Measurements from ENCODE around the gene TMEM215. TPM values are rescaled to one million over a fixed set of nuclear protein-coding genes. Genes with fewer than 3 reads are reported as not detected.
"Not testable (repeated sequence)": the region's sequence is repeated elsewhere in the genome, so short reads cannot be mapped to it uniquely, and the experiment has no call there.

Gene TMEM215, protein sequence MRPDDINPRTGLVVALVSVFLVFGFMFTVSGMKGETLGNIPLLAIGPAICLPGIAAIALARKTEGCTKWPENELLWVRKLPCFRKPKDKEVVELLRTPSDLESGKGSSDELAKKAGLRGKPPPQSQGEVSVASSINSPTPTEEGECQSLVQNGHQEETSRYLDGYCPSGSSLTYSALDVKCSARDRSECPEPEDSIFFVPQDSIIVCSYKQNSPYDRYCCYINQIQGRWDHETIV
- total RNA-seq (2014; rRNA removed; shearing (Covaris generic)) = not detected in 2 replicates

DNA sequence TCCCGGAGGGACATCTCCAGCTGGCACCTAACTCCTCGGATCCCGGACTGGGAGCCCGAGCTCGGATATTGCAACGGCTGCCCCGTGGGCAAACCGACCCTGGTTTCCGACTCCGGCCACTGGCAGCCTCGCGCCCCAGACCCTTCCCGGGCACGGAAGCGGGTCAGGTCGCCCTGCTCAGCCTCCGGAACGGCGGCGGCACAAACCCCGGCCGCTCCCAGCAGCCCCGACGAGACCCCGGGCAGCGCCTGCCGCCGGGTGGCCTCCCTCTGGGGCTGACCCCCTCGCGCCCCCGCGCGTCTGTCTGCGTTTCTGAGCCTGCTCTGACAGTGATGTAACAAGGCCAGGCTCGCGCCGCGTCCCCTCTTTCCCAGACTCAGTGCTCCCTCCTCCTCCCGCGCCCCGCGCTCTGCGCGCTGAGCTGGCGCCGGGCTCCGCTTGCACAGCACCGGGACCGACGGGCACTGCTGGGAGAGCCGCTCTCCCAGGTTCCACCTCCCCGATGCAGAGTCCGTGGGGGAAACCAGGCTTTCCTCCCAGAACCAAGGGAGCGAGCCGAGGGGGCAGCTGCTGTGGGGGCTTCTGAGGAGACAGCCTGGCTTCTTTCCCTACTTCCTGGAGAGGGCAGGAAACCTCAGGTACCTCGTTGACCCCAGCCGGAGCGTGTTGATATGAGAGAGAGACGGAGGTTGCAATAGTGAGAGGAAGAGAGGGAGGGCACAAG is at the start of gene TMEM215:
TMEM215 (plus strand) TSS at position 373 of the 724 bp plus-strand sequence. CDS start 644 bp downstream, outside the sequence.
- no peak for DNase-seq (ENCODE audit: low read depth)

GRCh38 chr9:32735476-32735875 is 47.9 kb upstream of the TMEM215 start:
- no peak for DNase-seq (ENCODE audit: low read depth)

DNA sequence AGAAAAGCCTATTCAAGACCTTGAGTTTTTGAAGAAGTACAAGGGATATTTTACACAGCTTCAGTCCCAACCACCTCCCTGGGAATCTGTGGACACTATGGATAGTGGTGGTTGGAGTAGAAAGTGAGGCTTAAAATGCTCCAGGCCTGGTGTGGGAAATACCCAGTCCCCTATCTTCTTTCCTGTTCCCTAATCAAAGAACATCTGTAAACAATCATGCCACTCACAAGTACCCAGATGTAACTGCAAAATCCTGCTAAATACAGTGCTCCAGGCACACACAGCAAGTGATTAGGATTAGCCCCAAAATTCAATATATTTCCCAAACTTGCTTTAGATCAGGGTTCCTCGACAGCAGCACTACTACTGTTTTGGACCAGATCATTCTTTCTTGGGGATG is 46.0 kb upstream of the TMEM215 start:
- DNase-seq (ENCODE audit: low read depth) = no peak

DNA sequence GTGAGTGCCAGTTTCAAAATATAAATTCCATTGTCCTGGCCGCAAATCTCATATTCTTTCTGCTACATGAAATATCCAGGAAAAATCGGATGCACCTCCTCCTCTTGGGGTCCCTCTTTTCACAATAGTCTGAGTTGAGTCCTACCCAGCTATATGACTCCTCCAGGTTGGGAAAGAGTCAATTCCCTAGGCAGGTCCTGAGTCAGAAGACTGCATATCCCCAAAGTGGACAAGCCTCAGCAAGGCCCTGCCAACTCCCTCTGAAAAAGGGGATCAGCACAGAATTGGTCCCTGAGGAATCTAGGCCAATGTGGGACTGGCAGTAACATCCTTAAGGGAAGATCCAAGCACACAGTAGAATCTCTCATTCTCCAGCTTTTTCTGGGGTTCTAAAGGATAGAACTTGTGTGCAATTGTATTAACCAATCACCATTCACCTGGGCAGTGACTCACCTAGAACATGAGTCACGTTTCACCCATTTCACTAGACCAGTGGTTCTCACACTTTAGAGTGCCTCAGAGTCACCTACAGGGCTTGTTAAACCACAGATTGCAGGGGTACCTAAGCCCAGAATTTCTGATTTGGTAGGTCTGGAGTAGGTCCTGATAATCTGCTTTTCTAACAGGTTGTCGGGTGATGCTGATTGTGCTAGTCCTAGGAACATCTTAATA is 44.7 kb upstream of the TMEM215 start:
- DNase-seq (ENCODE audit: low read depth) = no peak

DNA sequence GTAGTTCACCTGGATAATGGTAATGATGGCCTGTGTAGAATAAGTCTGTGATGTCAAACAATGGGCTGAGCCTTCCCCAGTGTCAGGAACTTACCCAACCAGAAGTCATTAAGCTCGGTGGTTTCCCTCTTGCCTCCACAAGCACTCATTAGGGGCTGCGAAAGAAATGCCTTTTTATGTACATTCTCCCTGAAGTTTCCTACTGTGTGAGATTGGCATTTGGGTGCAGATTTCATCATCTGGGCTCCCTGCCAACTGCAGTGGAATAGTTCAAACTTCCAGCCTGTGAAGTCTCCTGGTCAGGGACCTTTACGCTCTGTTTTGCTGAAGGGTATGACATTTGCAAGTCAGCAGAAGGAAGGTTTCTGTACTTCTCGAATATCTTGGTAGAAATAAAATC is 41.6 kb upstream of the TMEM215 start:
- peak; percentile 9 for DNase-seq (ENCODE audit: low read depth)

GRCh38 chr9:32742296-32742695 is 41.0 kb upstream of the TMEM215 start:
- no peak for DNase-seq (ENCODE audit: low read depth)

- DNase-seq (ENCODE audit: low read depth) = no peak
Observed at GRCh38 chr9:32748013-32748412, 35.3 kb upstream of the TMEM215 start.

DNA sequence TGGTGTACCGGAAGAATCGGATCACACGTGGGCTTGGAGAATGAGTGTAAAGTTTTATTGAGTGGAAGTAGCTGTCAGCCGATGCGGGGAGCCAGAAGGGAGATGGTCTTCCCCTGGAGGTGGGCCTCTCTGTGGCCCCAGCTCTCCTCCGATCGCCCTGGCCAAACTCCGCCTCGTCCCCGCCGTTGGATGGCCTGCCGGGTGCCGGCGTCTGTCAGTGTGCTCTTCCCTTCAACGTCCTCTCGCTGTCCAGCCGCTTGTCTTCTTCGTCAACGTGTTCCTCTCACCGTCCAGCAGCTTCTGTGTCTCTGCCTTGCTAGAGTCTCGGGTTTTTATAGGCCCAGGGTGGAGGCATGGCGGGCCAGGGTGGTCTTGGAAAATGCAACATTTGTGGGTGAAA is 27.6 kb upstream of the TMEM215 start:
- DNase-seq (ENCODE audit: low read depth) = no peak

DNA sequence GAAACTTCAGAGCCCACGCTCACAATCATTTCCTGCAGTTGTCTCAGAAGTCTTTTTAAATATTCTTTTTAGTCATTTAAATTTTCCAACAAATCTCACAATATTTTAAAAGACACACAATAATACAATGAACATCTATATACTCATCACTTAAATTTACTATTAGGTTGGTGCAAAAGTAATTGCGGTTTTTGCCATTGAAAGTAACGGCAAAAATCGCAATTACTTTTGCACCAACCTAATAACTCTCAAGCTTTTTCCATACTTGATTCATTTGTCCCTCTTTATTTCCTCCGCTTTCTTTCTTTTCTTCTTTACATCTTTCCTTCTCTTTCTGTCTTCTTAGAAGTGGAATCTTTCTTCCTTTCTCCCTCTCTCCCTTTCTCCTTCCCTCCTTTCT is 19.2 kb upstream of the TMEM215 start:
- no peak for DNase-seq (ENCODE audit: low read depth)

DNA sequence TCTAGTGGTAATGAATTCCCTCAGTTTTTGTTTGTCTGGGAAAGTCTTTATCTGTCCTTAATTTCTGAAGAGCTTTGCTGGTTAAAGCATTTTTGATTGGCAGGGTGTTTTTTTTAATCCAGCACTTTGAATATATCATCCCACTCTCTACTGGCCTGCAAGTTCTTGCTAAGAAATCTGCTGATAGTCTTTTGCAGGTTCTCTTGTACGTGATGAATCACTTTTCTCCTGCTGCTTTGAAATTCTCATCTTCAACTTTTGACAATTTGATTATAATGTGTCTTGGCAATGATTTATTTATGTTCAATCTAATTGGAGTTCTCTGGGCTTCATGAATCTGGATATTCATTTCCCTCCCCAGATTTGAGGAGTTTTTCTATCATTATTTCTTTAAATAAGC is 8.1 kb upstream of the TMEM215 start:
- no peak for DNase-seq (ENCODE audit: low read depth)

- no peak for DNase-seq (ENCODE audit: low read depth)
Observed at GRCh38 chr9:32776201-32776600, 7.1 kb upstream of the TMEM215 start.

- no peak for DNase-seq (ENCODE audit: low read depth)
Observed at GRCh38 chr9:32782476-32783167, 718 bp upstream of the TMEM215 start.

DNA sequence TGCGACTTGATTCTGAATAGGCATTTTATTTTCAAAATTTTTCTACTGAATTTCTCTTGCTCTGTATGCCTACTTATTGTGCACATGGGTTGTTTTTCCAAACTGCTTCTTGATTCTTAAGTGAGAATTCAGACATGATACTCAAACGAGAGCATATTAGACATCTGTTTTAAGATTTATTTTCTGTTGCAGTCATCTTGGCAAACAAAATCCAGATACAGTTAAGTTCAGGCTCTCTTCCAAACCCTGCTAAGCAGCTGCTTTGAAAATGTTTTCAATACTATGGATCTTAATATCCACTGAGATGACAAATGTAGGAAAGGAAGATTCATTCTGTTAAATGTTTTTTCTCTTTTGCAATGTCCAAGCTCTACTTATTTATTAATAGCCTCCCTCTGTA is 4.5 kb downstream of the TMEM215 start:
- DNase-seq (ENCODE audit: low read depth) = no peak

DNA sequence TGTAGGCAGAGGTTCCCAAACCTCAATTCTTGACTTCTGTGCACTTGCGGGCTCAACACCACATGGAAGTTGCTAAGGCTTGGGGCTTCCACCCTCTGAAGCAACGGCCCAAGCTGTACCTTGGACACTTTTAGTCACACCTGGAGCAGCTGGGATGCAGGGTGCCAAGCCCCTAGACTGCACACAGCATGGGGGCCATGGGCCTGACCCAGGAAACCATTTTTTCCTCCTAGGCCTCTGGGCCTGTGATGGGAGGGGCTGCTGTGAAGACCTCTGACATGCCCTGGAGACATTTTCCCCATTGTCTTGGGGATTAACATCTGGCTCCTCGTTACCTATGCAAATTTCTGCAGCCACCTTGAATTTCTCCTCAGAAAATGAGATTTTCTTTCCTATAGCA is 12.7 kb downstream of the TMEM215 start:
- DNase-seq (ENCODE audit: low read depth) = not testable (repeated sequence)

DNA sequence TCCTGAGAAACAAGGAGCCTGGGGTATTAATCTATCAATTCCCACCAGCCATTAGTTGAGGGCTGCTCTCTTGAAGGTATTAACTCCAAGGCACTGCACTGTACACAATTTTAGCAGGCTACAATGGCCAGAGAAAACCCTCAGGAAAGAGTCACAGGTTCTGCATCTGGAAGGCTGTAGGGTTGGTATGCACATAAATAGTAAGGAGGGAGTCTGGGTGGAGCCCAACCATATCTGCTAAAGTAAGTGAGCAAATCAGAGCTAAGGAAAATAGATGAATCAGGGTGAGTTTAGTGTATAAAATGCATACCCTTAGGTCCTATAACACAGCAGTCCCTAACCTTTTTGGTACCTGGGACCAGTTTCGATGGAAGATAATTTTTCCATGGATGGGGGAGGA is 18.2 kb downstream of the TMEM215 start:
- no peak for DNase-seq (ENCODE audit: low read depth)

- no peak for DNase-seq (ENCODE audit: low read depth)
Observed at GRCh38 chr9:32807217-32807616, 23.9 kb downstream of the TMEM215 start.

DNA sequence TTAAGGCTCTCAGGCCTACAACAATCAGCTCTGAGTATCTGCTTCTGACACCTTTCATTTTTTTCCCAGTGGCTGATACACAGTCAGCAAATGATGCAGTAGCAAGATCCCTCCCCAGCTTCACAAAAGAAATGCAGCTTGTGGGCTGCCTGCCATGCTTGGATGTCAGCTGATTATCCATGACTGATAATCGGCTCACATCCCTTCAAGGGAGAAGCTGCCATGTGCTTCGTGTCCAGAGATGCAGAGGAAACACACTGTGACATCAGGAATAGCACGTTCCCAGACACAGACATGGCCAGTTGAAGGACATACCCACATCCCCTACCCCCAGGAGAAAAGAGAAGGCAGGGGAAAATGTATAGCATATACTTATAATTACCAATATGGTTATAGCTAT is 27.9 kb downstream of the TMEM215 start:
- no peak for DNase-seq (ENCODE audit: low read depth)

DNA sequence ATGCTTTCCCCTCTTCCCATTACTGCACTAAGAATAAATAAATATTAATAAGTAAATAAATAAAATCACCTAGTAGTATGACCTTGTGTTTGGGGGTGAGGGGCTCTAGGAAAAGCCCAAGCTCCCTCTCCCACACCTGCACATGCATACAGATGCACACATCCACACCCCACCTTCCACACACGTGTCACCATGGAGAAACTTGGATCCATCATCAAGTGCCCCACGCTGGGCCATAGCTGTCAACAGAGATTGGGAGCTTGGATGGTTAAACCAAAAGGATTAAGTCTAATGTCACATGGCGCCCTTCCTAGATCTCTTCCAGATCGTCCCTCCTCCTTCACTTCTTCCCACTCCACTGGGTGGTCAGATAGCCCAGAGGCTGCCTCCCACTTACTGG is 37.0 kb downstream of the TMEM215 start:
- DNase-seq (ENCODE audit: low read depth) = no peak

GRCh38 chr9:32823101-32823500 is 39.8 kb downstream of the TMEM215 start:
- DNase-seq (ENCODE audit: low read depth) = no peak

- no peak for DNase-seq (ENCODE audit: low read depth)
Observed at GRCh38 chr9:32823551-32823950, 40.2 kb downstream of the TMEM215 start.

DNA sequence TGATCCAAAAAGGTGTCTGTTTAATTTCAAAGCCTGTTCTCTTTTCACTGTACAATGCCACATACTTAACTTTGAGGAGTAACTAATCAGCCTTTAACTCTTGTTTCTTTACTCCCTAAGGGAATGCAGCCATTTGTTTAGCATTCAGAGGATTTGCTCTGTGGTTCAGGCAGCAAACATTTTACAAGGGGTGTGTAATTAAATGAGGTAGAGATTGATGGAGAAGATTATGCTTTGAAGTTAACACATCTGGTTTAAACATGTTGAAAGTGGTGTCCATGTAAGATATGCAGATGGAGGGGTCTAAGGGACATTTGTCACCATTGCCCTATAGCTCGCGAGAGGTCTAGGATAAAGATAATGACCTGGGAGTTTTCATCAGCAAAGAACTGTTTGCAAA is 41.9 kb downstream of the TMEM215 start:
- DNase-seq (ENCODE audit: low read depth) = no peak

GRCh38 chr9:32828861-32829260 is 45.5 kb downstream of the TMEM215 start:
- DNase-seq (ENCODE audit: low read depth) = no peak

Data from RPMI7951 (cell line).